ENCODE measurements around the gene UNC79. TPM values are rescaled to one million over a fixed set of nuclear protein-coding genes. Genes with fewer than 3 reads are reported as not detected.

The UNC79 gene
- total and polyA plus RNA-seq, 5 donors from 2014 or later = not detected

DNA sequence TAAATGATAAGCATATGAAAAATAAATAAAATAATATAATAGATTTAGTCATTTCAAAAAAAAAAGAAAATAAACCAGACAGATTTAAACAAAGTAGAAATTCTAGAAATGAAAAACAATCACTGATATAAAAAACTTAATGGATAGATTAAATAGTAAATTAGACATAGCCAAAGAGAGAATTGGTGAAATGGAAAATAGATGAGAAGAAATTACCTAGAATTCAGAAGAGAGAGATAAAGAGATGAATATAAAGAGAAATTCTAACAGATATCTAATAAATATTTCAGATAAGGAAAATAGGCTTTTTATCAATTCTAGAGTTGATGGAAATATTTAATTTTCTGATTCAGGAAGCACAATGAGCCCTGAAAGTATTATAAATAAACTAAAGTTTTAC, 234.4 kb downstream of the UNC79 start:
- Histone ChIP-seq H3K27ac (ENCODE audit: insufficient read depth, low read length, poor library complexity, severe bottlenecking) (no peak overlapping the region), H3K36me3 (ENCODE audit: control insufficient read depth, insufficient read depth, low read length) (no peaks in the 10 kb centered on the region), H3K4me3 (ENCODE audit: low read depth, low read length) (no peak overlapping the region), H3K9me3 (ENCODE audit: control insufficient read depth in 2 of 2, low read length in 2 of 2) (peaks cover 20 to 21% of the 10 kb centered on the region in 2 experiments), H3K27me3 (ENCODE audit: control insufficient read depth, insufficient read depth, low read length) (peaks cover 7% of the 10 kb centered on the region), H3K4me1 (ENCODE audit: control insufficient read depth, insufficient read depth, low read length, poor library complexity, severe bottlenecking) (no peaks in the 10 kb centered on the region)
- Mint-ChIP-seq H3K36me3 (no peaks in the 10 kb centered on the region), H3K9me3 (peaks cover 0 to 26% (median 13%) of the 10 kb centered on the region in 7 donors), H3K27me3 (peaks cover 31% of the 10 kb centered on the region), H3K4me3 (no peak overlapping the region), H3K4me1 (no peaks in the 10 kb centered on the region), H3K27ac (no peak overlapping the region)
- DNase-seq (no peak), ATAC-seq (ENCODE audit: low read depth in 2 of 2) (no peak)

DNA sequence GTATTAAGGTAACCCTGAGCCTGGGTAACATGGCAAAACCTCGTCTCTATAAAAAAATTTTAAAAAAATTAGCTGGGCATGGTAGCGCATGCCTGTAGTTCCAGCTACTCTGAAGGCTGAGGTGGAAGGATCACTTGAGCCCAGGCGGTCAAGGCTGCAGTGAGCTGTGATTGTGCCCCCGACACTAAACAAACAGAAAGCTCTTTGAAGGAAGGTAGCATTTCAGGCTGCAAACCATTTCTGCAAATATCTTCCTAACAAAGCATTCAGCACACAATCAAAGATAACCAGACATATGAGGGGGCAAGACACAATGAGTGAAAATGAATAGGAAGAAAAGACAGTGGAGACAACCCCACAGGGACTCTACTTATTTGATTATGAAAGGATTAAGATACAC, 238.9 kb downstream of the UNC79 start:
- H3K27me3 ChIP-seq (ENCODE audit: control insufficient read depth, insufficient read depth, low read length) = peaks cover 2% of the 10 kb centered on the region
- Mint-ChIP-seq H3K27ac (no peak overlapping the region), H3K4me3 (no peak overlapping the region), H3K9me3 (peaks cover 0 to 18% (median 11%) of the 10 kb centered on the region in 7 donors), H3K27me3 (peaks cover 30% of the 10 kb centered on the region), H3K4me1 (no peaks in the 10 kb centered on the region), H3K36me3 (no peaks in the 10 kb centered on the region)
- no peak overlapping the region for H3K27ac ChIP-seq (ENCODE audit: insufficient read depth, low read length, poor library complexity, severe bottlenecking)
- peaks cover 13 to 14% of the 10 kb centered on the region in 2 experiments for H3K9me3 ChIP-seq (ENCODE audit: control insufficient read depth in 2 of 2, low read length in 2 of 2)
- no peak overlapping the region for H3K4me3 ChIP-seq (ENCODE audit: low read depth, low read length)
- H3K36me3 ChIP-seq (ENCODE audit: control insufficient read depth, insufficient read depth, low read length) = no peaks in the 10 kb centered on the region
- no peak for ATAC-seq (ENCODE audit: low read depth in 2 of 2)
- no peak for DNase-seq
- no peaks in the 10 kb centered on the region for H3K4me1 ChIP-seq (ENCODE audit: control insufficient read depth, insufficient read depth, low read length, poor library complexity, severe bottlenecking)

DNA sequence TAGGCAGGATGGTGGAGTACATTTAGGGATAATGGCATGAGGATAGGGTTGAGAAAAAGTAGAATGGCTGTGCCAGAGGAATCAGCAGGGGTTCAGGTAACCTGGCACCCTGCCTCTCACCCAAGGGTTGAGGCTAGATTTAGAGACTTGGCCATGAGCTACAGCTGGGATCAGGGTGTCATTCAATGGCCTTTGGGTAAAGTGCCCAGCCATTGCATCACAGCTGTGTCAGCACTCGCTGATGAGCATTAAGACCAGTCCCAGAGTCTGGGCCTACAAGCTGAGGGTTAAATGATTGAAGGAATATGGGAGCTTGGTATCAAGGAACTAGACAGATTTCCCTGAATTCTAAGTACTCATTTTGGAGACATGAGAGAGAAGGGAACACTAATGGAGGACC, 243.6 kb downstream of the UNC79 start:
- Mint-ChIP-seq H3K36me3 (no peaks in the 10 kb centered on the region), H3K4me3 (no peak overlapping the region), H3K9me3 (peaks cover 0 to 3% (median 0%) of the 10 kb centered on the region in 7 donors), H3K27ac (no peak overlapping the region), H3K4me1 (no peaks in the 10 kb centered on the region), H3K27me3 (peaks cover 10% of the 10 kb centered on the region)
- Histone ChIP-seq H3K27ac (ENCODE audit: insufficient read depth, low read length, poor library complexity, severe bottlenecking) (no peak overlapping the region), H3K27me3 (ENCODE audit: control insufficient read depth, insufficient read depth, low read length) (no peaks in the 10 kb centered on the region), H3K4me3 (ENCODE audit: low read depth, low read length) (no peak overlapping the region), H3K36me3 (ENCODE audit: control insufficient read depth, insufficient read depth, low read length) (no peaks in the 10 kb centered on the region), H3K9me3 (ENCODE audit: control insufficient read depth in 2 of 2, low read length in 2 of 2) (no peaks in the 10 kb centered on the region), H3K4me1 (ENCODE audit: control insufficient read depth, insufficient read depth, low read length, poor library complexity, severe bottlenecking) (no peaks in the 10 kb centered on the region)
- DNase-seq = no peak
- no peak for ATAC-seq (ENCODE audit: low read depth in 2 of 2)

DNA sequence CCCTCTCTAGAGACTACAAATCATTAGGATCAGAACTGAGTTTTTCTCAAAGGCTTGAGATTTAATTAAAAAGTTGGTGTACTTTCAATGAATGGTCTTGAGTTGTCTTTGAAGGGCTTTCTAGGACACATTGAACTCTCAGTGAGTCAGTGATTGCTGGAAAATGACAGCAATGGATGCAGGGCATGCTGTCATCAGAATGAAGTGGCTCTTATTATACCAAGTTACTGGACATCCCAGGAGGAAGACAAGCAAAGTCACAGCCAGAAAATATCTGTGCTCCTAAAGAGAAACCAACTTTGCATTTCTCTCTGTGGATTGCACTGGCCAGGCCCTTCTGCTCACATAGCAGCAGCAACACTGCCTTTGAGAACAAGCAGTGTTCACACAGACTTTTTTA, 244.9 kb downstream of the UNC79 start:
- Mint-ChIP-seq H3K36me3 (no peaks in the 10 kb centered on the region), H3K27me3 (peaks cover 10% of the 10 kb centered on the region), H3K27ac (no peak overlapping the region), H3K4me3 (no peak overlapping the region), H3K4me1 (no peaks in the 10 kb centered on the region), H3K9me3 (no peaks in the 10 kb centered on the region)
- no peaks in the 10 kb centered on the region for H3K9me3 ChIP-seq (ENCODE audit: control insufficient read depth in 2 of 2, low read length in 2 of 2)
- ATAC-seq (ENCODE audit: low read depth in 2 of 2) = no peak
- H3K4me1 ChIP-seq (ENCODE audit: control insufficient read depth, insufficient read depth, low read length, poor library complexity, severe bottlenecking) = no peaks in the 10 kb centered on the region
- DNase-seq = no peak
- no peak overlapping the region for H3K27ac ChIP-seq (ENCODE audit: insufficient read depth, low read length, poor library complexity, severe bottlenecking)
- H3K36me3 ChIP-seq (ENCODE audit: control insufficient read depth, insufficient read depth, low read length) = no peaks in the 10 kb centered on the region
- H3K4me3 ChIP-seq (ENCODE audit: low read depth, low read length) = no peak overlapping the region
- H3K27me3 ChIP-seq (ENCODE audit: control insufficient read depth, insufficient read depth, low read length) = no peaks in the 10 kb centered on the region

DNA sequence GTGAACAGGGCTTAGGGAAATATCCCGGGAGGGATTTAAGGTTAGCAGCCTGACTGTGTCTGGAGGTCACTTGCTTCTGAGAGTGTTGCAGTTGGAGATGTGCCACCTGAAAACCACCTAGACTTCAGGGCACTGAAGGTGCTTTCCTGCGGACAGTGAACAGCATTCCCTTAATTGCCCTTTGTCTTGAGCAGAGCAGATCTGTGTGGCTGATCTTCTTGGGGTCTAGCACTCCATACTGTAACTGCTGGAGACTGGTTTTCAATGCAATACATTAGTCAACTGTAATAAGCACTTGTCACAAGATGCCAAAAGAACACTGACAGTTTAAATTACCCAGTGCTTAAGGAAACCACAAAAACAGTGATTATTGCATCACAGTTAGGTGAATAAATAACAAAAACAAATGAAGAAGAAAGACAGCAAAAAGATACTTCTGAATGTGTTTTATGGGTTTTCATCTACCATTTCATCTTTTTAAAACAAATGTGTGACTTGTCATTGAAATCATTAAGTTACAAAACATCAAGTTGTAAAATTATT, 245.7 kb downstream of the UNC79 start:
- no peaks in the 10 kb centered on the region for H3K4me1 ChIP-seq (ENCODE audit: control insufficient read depth, insufficient read depth, low read length, poor library complexity, severe bottlenecking)
- Mint-ChIP-seq H3K27ac (no peak overlapping the region), H3K9me3 (no peaks in the 10 kb centered on the region), H3K27me3 (peaks cover 6% of the 10 kb centered on the region), H3K36me3 (no peaks in the 10 kb centered on the region), H3K4me1 (no peaks in the 10 kb centered on the region), H3K4me3 (no peak overlapping the region)
- ATAC-seq (ENCODE audit: low read depth in 2 of 2) (no peak), DNase-seq (no peak)
- no peaks in the 10 kb centered on the region for H3K36me3 ChIP-seq (ENCODE audit: control insufficient read depth, insufficient read depth, low read length)
- no peak overlapping the region for H3K27ac ChIP-seq (ENCODE audit: insufficient read depth, low read length, poor library complexity, severe bottlenecking)
- no peaks in the 10 kb centered on the region for H3K9me3 ChIP-seq (ENCODE audit: control insufficient read depth in 2 of 2, low read length in 2 of 2)
- no peak overlapping the region for H3K4me3 ChIP-seq (ENCODE audit: low read depth, low read length)
- no peaks in the 10 kb centered on the region for H3K27me3 ChIP-seq (ENCODE audit: control insufficient read depth, insufficient read depth, low read length)

DNA sequence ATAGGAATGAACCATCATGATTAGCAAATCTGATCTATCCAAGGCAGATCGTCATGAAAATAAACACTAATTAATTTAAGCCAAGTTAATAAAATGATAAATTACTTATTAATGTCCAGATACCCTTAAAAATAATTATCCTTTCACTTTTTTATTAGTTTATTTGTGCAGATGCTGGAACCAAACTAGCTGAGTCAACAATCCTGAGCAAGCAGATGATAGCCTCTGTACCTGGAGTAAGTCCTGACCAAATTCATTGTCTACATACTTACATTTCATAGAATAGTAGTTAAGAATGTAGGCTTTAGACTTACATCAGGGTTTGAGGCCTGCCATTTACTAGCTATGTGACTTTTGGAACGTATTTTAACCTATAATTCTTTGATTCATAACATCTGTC, 251.7 kb downstream of the UNC79 start:
- peaks cover 4% of the 10 kb centered on the region for H3K27me3 ChIP-seq (ENCODE audit: control insufficient read depth, insufficient read depth, low read length)
- H3K4me1 ChIP-seq (ENCODE audit: control insufficient read depth, insufficient read depth, low read length, poor library complexity, severe bottlenecking) = no peaks in the 10 kb centered on the region
- DNase-seq (no peak), ATAC-seq (ENCODE audit: low read depth in 2 of 2) (no peak)
- Mint-ChIP-seq H3K27me3 (peaks cover 31% of the 10 kb centered on the region), H3K4me3 (no peak overlapping the region), H3K27ac (no peak overlapping the region), H3K36me3 (no peaks in the 10 kb centered on the region), H3K4me1 (no peaks in the 10 kb centered on the region), H3K9me3 (no peaks in the 10 kb centered on the region)
- no peaks in the 10 kb centered on the region for H3K9me3 ChIP-seq (ENCODE audit: control insufficient read depth in 2 of 2, low read length in 2 of 2)
- no peak overlapping the region for H3K4me3 ChIP-seq (ENCODE audit: low read depth, low read length)
- no peaks in the 10 kb centered on the region for H3K36me3 ChIP-seq (ENCODE audit: control insufficient read depth, insufficient read depth, low read length)
- no peak overlapping the region for H3K27ac ChIP-seq (ENCODE audit: insufficient read depth, low read length, poor library complexity, severe bottlenecking)

DNA sequence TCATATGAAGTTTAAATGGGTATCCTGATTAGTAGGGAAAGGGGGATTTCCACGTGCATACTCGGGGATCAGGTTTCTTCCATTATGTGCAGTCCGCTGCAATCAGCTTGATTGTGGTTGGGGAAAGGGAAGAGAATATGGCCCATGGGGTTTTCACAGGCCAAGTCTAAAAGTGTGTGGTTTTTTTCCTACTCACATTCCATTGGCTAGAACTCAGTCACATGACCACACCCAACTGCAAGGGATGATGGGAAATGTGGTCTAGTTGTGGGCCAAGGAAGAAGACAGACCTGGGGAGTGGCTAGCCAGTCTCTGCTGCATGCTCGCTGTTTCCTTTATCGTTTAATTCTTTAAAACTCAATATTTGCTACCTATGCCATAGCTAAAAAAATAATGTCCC, 252.5 kb downstream of the UNC79 start:
- Histone ChIP-seq H3K9me3 (ENCODE audit: control insufficient read depth in 2 of 2, low read length in 2 of 2) (no peaks in the 10 kb centered on the region), H3K27ac (ENCODE audit: insufficient read depth, low read length, poor library complexity, severe bottlenecking) (no peak overlapping the region), H3K36me3 (ENCODE audit: control insufficient read depth, insufficient read depth, low read length) (no peaks in the 10 kb centered on the region), H3K4me3 (ENCODE audit: low read depth, low read length) (no peak overlapping the region), H3K27me3 (ENCODE audit: control insufficient read depth, insufficient read depth, low read length) (peaks cover 6% of the 10 kb centered on the region), H3K4me1 (ENCODE audit: control insufficient read depth, insufficient read depth, low read length, poor library complexity, severe bottlenecking) (no peaks in the 10 kb centered on the region)
- H3K27ac Mint-ChIP-seq = no peak overlapping the region
- H3K4me3 Mint-ChIP-seq = no peak overlapping the region
- H3K27me3 Mint-ChIP-seq = peaks cover 39% of the 10 kb centered on the region
- H3K36me3 Mint-ChIP-seq = no peaks in the 10 kb centered on the region
- ATAC-seq (ENCODE audit: low read depth in 2 of 2) (no peak), DNase-seq (peak in 1 of 3 donors; percentile 37)
- H3K9me3 Mint-ChIP-seq = peaks cover 0 to 2% (median 0%) of the 10 kb centered on the region in 7 donors
- H3K4me1 Mint-ChIP-seq = no peaks in the 10 kb centered on the region

DNA sequence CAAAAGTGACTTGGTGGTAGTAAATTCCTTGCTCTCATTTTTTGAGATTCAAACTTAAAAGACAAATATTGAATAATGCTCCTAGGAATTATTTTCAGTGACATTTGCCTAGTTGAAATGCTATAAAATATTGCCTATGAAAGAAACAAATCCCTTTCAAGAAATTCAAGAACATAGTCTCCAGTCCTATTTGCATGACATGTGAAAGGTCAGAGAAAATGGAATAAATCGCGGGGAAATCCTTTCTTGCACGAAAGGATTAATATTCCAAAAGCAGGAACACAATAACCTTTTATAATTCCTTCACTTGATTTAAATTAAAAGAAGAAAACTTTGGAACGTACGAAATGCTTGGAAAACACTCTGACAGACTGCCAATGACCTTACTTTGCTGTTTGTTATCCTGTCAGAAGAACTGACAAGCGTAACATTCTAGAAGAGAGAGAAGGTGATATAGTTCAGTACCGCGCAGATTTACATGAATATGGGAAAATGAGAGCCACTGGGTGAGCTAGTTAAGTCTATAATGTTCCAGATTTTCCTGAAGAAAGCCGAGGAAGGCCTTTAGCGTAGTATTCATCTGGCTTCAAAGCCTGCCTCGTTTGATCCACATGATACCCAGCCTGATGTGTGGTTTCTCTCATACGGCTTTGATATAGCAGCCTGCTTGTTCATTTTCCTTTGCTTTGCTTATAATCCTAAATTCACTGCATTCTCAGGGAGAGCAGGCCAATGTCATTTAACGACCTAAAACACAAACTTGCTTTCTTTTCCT, 254.6 kb downstream of the UNC79 start:
- DNase-seq = no peak
- Histone ChIP-seq H3K27me3 (ENCODE audit: control insufficient read depth, insufficient read depth, low read length) (peaks cover 6% of the 10 kb centered on the region), H3K9me3 (ENCODE audit: control insufficient read depth in 2 of 2, low read length in 2 of 2) (no peaks in the 10 kb centered on the region), H3K4me1 (ENCODE audit: control insufficient read depth, insufficient read depth, low read length, poor library complexity, severe bottlenecking) (no peaks in the 10 kb centered on the region), H3K36me3 (ENCODE audit: control insufficient read depth, insufficient read depth, low read length) (no peaks in the 10 kb centered on the region), H3K4me3 (ENCODE audit: low read depth, low read length) (no peak overlapping the region), H3K27ac (ENCODE audit: insufficient read depth, low read length, poor library complexity, severe bottlenecking) (no peak overlapping the region)
- H3K27me3 Mint-ChIP-seq = peaks cover 49% of the 10 kb centered on the region
- no peak overlapping the region for H3K4me3 Mint-ChIP-seq
- no peaks in the 10 kb centered on the region for H3K36me3 Mint-ChIP-seq
- ATAC-seq (ENCODE audit: low read depth in 2 of 2) = no peak
- H3K27ac Mint-ChIP-seq = no peak overlapping the region
- H3K4me1 Mint-ChIP-seq = no peaks in the 10 kb centered on the region
- peaks cover 0 to 10% (median 0%) of the 10 kb centered on the region in 7 donors for H3K9me3 Mint-ChIP-seq
